Occipital lobe (tissue), 2 donors: Measurements from ENCODE around the gene GLI2. TPM values are rescaled to one million over a fixed set of nuclear protein-coding genes. Genes with fewer than 3 reads are reported as not detected.

Source experiments
- DNase-seq: peaks from one replicate; lab custom pipeline; 2025; lab: John Stamatoyannopoulos, UW
- total RNA-seq: library from RNA; depleted of rRNA; stranded (reverse); fragments of >200 nt; gene quantifications from one replicate; pipeline ENCODE4 v1.2.3, GENCODE V29; 2014

GLI2 gene
- 2.8 TPM for total RNA-seq

- no peak for DNase-seq
These were observed at the start of gene GLI2 for GRCh38 chr2:120735746-120736170. TSS of gene GLI2 (plus strand) at chr2:120735868. CDS start at chr2:120797321, 61,453 bp downstream.

DNA sequence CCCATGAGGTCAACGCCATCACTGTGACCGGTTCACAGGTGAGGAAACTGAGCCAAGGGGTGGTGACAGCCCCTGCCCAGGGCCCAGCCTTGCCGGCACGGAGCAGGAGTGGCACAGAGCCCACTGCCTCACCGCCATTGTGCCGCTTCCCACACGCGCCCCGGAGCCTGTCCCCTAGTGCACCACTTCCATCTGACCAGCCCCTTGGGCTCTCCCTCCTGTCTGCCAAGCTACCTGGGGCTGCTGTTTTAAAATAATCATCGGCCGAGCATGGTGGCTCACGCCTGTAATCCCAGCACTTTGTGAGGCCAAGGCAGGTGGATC, 49.7 kb upstream of the GLI2 start:
- DNase-seq, result no peak

GRCh38 chr2:120686511-120687168, 49.0 kb upstream of the GLI2 start:
- no peak for DNase-seq

DNA sequence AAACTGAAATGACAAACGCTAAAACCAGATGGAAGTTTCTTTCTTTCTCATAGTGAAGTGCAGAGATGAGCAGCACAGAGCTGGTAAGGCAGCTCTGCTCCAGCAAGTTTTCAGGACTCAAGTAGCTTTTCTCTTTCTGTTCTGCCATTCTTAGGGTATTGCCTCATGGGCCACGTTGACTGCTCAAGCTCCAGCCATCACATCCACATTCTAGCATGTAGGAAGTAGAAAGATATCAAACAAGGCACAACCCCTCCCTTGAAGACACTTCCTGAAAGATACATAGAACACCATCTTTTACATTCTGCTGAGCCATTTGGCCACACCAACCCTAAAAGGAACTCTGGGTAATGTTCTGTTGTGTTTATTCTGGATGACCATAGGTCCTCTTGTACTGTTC, 48.5 kb upstream of the GLI2 start:
- DNase-seq, result no peak

DNA sequence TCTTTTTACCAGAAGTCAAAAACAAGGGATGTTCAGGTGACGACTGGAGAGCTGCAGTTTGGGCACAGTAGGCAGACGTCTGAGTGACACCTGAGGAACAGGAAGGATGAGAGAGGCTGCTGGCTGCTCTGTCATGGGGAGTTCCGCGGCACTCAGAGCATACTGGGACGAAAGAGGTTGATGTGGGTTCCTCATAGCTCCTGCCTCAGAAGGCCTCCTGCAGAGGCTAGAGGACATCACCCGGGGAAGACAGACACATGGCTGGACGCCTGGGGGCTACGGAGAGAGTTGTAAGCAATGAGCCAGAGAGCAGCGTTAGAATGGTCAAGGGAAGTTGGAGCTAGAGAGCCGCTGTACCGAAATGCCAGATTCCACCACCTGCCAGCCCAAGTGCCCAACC, 45.1 kb upstream of the GLI2 start:
- no peak for DNase-seq

- DNase-seq, result no peak
These were observed 44.3 kb upstream of the GLI2 start for GRCh38 chr2:120691410-120691809.

DNA sequence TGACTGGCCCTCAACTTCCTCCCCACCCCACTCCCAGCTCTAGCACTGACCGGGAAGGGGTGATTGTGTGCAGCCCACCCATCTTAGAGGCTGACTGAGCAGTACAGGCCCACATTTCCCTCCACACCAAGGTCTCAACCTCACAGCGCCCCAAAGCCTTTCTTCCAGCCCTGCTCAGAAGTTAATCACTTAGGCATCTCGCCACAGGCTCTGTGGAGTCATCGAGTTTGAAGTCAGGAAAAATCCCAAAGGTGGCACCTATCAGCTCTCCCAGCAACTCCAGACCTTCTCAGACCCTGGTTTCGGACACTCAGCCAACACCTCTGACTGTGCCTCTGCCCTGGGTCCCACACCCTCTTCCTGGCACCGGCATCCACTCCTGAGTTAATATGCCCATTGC, 43.0 kb upstream of the GLI2 start:
- no peak for DNase-seq

DNA sequence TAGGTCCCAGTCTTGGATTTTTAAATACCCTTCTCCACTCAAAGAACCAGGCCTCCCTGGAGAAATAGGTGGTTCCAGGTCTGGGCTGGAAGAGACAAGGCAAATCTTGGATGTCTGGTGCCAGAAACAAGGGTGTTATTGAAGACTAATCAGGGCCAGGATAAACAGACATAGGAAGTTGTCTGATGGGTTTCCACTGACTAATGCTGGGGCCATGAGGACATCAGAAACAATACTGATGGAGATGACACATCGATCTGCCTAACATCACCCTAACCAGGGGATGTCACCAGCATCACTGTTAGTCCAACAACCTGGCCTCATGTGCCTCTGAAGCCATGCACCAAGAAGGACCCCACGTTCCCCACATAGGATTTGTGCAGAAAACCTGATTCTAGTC, 42.5 kb upstream of the GLI2 start:
- DNase-seq, result no peak

GRCh38 chr2:120694034-120694433, 41.6 kb upstream of the GLI2 start:
- DNase-seq, result no peak

DNA sequence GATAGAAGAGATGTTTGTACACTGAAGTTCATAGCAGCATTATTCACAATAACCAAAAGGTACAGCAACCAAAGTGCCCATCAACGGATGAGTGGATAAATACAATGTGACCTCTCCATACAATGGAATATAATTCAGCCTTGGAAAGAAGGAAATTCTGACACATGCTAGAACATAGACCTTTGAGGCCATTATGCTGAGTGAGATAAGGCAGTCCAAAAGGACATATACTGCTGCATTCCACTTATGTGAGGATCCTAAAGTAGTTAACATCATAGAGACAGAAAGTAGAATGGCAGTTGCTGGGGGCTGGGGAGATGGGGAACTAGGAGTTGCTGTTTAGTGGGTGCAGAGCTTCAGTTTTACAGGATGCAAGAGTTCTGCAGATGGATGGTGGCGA, 38.2 kb upstream of the GLI2 start:
- DNase-seq, result no peak

DNA sequence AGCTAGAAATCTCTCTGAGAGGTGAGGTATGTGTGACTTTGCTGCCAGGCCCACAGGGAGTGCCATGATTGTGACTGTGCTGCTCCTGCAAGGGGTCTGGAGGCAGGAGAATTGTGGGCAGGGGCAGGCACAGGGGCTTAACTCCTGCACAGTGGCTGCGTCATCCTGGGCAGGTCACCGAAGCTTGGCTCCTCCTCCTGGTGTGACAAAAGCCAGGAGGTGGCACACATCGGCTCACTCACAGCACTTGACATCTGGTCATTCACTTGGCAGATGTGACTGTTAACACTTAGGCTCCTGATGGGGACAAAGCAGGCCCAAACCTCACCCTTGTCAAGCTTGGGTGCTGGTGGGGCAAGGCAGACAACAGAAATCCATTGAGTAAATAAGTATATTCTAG, 36.4 kb upstream of the GLI2 start:
- no peak for DNase-seq

GRCh38 chr2:120700659-120701058, 35.0 kb upstream of the GLI2 start:
- DNase-seq, result no peak

GRCh38 chr2:120701096-120701495, 34.6 kb upstream of the GLI2 start:
- DNase-seq, result no peak

DNA sequence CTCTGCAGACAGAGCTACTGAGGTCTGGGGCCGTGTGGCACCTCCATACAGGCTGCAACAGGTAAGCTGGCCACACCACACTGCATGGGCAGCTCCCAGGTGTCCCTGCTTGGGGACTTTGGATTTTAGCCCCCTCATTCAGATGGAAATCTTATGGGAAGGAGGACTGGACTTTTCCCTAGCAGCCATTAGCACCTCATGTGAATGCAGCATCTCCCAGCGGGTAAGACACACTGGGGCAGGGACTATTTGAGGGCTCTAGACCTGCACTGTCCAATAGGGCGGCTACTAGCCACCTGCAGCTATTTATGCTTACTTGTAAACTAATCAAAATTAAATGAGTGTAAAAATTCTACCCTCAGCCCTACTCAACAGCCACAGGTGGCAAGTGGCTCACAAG, 34.2 kb upstream of the GLI2 start:
- DNase-seq, result no peak

GRCh38 chr2:120702061-120702460, 33.6 kb upstream of the GLI2 start:
- no peak for DNase-seq

GRCh38 chr2:120702801-120703200, 32.9 kb upstream of the GLI2 start:
- DNase-seq, result no peak

GRCh38 chr2:120703330-120703994, 32.2 kb upstream of the GLI2 start:
- no peak for DNase-seq

DNA sequence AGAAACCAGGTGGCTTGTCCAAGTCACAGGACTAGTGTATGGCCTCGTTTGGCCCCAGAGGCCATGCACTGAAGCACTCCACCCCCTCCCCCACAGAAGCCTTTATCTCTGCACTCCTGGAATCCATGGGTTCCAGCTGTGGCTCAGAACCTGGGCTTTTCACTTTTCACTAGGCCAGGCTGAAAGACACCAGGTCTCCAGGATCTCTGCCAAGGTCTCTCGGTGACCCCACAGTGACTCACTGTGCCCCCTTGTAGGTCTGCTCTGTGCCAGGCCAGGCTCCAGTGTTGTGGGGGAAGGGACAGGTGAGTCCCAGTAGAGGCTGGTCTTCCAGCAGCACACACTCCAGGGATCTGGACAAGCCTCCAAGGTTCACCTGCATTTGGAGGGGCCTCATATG, 31.0 kb upstream of the GLI2 start:
- DNase-seq, result no peak

DNA sequence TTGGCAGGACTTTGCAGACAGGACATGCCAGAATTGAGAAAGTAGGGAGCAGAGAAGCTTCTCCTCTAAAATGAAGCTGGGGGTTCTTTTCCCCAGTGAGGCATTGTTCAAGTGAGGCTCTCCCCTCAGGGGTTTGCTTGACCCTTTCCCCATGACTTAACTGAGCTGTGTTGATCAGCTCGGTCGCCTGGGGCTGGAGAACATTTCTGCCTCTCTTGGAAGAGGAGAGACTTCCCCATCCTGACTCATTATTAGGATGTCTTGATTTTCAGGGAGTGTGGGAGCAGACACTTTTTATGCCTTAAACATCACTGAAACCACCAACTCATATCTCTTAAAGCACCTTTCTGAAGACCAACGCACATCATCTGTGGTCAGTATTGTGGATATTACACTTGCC, 27.9 kb upstream of the GLI2 start:
- DNase-seq, result no peak

DNA sequence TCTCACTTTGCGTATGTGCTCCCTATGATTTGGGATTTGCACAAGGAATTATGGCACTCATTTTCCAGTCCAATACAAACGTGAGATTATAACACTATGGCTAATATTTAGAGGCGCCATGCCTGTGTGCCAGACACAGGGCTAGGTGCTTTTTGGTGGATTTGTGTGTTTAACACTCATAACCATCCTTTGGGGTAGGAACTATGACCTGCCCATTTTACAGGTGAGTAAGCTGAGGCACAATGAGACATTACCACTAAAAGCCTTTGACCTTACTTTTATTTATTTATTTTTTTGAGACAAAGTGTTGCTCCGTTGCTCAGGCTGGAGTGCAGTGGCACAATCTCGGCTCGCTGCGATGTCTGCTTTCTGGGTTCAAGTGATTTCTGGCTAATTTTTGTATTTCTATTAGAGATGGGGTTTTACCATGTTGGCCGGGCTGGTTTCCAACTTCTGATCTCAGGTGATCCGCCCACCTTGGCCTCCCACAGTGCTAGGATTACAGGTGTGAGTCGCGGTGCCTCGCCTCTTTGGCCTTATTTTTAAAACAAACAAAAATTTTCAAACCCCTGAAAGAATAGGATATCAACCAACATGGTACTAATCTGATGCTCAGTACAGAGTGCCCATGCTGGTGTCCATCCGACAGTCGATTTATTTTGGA, 26.6 kb upstream of the GLI2 start:
- no peak for DNase-seq

GRCh38 chr2:120709608-120710041, 26.0 kb upstream of the GLI2 start:
- no peak for DNase-seq

- DNase-seq, result no peak
These were observed 25.4 kb upstream of the GLI2 start for GRCh38 chr2:120710256-120710655.

GRCh38 chr2:120711694-120712093, 24.0 kb upstream of the GLI2 start:
- no peak for DNase-seq
